NCI-H748 (cell line): Measurements from ENCODE around the gene PNPLA5.
A peak's percentile ranks its signal among the peaks of the same experiment; 100 is the strongest.

Experiments used
- DNase-seq: peaks from one replicate; lab custom pipeline; 2025; ENCODE audit not compliant: unreplicated experiment; lab: John Stamatoyannopoulos, UW

The PNPLA5 gene, protein sequence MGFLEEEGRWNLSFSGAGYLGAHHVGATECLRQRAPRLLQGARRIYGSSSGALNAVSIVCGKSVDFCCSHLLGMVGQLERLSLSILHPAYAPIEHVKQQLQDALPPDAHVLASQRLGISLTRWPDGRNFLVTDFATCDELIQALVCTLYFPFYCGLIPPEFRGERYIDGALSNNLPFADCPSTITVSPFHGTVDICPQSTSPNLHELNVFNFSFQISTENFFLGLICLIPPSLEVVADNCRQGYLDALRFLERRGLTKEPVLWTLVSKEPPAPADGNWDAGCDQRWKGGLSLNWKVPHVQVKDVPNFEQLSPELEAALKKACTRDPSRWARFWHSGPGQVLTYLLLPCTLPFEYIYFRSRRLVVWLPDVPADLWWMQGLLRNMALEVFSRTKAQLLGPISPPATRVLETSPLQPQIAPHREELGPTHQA

DNA sequence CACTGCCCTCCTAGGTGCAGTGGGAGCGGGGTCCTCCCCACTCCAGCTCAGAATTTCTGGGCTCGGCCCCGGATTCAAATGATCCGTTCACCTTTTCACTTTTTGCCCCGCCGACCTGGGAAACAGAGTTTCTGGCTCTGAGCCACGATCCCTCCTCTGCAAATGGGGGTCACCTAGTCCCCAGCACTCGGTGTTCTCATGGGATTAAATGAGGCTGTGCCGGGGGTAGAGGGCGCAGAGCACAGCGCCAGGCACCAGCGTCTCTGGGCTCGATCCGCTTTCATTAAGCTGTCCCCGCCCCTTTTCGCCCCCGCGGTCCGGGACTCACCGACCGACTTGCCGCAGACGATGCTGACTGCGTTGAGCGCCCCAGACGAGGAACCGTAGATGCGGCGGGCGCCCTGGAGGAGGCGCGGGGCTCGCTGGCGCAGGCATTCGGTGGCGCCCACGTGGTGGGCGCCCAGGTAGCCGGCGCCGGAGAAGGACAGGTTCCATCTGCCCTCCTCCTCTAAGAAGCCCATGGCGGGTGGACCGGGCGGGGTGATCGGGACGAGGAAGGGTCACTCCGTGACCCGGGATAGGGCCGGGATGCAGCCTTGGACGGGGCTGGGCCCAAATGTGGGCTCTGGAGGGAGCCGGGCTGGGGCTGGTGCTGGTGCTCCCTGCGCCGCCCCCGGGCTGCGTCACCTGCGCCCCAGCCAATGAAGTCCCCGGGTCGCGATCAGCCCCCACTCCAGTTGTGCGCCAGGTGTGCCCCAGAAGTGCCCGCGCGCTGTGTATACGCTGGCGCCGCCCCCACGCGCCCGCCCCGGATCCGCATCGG lies at the start of gene PNPLA5:
Gene PNPLA5 (minus strand): TSS at position 654 of the 823 bp plus-strand sequence. CDS start 133 bp downstream, at position 521.
- peak; percentile 55 for DNase-seq

DNA sequence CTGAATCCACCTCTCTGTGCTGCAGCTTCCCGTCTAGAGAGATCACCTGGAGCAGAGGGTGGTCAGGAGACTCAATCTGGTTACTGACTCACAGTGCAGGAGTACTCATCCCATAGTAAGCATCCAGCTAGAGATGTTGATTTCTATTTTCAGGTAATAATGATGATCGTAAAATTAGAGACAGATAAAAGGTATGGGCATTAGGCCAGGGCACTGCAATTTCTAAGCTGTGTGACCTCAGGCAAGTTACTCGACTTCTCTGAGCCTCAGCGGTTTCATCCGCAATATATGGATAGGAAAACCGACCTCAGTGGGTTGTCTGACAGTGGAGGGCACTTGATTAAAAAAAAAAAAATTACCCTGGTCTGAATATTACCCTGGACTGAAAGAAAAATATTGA lies 49.6 kb upstream of the PNPLA5 start:
- DNase-seq: no peak

DNA sequence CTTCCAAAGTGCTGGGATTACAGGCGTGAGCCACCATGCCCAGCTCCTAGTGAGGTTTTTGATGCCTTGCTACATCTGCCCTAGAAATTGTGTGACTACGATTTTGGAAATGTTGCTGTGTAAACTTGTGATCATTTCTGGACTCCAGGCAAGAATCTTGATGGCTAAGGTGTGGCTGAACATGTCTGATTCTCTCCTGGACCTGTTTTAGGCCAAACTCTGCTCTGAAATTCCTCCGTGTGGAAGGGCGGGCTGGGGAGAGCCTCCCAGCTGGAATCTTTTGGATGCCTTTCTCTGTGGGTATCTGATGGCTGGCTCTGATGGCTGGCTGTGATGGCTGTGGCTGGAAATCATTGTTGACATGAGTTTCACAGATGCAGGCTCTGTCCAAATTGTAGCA lies 40.0 kb upstream of the PNPLA5 start:
- no peak for DNase-seq

DNA sequence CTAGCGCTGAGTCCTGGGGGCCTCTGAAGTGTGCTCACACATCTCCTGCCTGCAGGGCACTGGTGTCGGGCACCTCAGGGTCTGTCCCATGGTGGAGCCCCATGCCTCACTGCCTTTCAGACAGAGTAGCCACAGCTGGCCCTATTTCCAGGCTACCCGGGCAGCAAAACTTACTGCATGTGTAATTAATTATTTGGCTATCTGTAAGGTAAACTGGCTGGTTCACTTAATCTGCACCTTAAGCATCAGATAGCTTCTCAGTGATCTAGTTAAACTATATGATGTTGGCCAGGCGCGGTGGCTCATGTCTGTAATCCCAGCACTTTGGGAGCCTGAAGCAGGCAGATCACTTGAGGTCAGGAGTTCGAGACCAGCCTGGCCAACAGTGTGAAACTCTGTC lies 37.1 kb upstream of the PNPLA5 start:
- DNase-seq: no peak

DNA sequence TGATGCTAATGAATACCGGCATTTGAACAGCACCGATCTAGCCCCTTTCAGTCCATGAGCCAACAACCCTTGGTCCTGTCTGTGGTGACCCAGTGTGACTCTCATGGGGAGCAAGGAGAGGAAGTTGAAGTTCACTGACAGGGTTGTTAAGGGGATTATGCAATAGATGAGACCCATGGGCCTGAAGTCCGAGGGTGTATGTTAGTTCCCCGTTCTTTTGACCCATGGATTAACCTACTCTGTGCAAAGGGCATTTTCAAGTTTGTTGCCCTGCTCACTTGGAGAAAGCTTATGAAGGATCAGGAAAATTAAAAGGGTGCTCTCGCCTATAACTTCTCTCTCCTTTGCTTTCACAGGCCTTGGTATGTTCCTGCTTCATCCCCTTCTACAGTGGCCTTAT lies 36.7 kb upstream of the PNPLA5 start:
- no peak for DNase-seq

DNA sequence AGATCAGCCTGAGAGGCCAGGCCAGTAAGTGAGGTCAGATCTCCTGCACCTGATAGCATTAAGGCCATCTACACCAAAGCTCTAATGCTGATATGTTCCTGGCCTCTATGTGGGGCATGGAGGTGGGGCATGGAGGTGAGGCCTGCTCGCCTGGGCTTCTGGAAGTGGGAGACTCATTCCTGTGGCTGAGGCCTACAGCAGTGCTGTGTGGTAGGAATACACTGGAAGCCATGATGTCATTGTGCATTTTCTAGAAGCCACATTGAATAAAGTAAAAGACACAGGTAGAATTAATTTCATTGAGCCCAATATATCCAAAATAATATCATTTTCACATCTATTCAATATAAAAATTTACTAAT lies 34.5 kb upstream of the PNPLA5 start:
- no peak for DNase-seq

DNA sequence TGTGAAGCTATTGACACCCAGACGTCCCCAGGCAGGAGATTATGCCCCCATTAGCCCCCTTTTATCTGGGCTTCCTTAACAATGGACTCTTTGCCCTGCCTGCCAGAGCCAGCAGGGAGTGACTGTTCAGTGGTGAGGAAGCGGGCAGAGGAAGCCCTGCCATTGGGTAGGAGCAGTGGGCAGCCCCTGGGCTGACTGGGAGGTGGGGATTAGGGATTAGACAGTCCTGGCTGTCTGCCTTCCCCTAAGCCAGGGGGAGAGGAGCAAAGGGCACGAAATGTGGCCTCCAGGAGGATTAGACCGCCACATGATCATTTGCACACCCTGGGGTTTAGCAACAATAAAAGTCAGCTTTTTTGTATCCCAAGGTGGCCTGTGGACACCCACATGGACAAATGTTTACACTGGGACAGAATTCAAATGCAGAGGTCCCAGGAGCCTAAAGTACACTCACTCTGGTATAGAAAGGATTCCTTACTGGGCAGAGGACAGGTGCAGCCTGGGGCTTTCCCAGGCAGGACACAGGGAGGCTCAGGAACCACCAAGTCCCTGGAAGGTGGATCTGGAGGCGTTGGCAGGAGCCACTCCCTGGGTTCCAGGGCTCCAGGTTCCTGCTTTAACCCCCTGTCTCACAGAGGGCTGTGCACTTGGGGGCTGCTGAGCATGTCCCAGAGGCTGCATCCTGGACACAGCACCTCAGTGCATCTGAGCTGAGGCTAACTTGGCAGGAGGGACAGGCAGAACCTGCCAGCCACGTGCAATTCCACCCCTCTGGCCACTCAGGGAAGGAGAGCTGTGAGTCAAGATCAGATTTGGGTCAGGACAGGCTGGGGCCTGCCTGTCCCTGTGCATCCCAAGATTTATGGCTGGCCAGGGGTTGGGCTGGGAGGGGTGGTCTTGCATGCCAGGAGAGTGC lies 33.9 kb upstream of the PNPLA5 start:
- DNase-seq: no peak

DNA sequence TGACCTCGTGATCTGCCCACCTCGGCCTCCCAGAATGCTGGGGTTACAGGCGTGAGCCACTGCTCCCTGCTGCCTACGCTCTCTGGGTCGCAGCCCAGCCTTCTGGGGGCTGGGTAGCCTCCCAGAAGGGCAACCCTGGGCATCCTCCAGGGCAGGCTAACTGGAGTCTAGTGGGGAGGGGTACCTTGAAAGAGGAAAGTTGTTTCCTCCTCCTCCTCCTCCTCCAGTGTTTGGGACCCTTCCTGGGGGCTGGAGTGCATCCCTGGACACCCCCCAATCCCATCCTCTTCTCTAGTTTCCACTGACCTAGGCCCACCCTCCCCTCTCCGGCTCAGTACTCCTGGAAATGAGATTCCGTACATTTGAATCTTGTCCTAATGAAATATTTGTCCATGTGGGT lies 33.1 kb upstream of the PNPLA5 start:
- DNase-seq: no peak

DNA sequence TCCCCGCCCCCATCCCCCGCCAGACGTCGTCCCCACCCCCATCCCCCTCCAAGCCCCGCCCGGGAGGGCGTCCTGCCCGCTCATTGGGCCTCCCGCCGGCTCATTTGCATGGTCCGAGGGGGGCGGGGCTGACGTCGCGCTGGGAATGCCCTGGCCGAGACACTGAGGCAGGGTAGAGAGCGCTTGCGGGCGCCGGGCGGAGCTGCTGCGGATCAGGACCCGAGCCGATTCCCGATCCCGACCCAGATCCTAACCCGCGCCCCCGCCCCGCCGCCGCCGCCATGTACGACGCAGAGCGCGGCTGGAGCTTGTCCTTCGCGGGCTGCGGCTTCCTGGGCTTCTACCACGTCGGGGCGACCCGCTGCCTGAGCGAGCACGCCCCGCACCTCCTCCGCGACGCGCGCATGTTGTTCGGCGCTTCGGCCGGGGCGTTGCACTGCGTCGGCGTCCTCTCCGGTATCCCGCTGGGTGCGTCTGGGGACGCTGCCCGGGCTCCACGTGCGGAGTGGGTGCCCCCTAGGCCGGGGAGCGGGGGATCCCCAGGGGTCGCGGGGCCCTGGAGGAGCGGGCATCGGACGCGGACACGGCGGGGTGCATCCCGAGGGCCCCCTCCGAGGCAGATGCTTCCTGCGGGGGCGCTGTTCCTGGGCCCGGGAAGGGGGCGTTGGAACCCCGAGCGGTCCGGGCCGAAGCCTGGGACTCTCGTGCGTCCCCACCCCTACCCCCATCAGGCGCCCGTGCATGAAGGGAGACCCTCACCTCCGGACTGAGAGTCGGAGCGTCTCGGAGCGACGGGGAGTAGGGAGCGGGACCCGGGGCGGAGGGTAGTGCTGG lies 32.0 kb upstream of the PNPLA5 start, which contains the start of gene PNPLA3:
Gene PNPLA3 (plus strand): TSS at position 175 of the 834 bp plus-strand sequence. CDS start 107 bp downstream, at position 282.
- peak; percentile 89 for DNase-seq

DNA sequence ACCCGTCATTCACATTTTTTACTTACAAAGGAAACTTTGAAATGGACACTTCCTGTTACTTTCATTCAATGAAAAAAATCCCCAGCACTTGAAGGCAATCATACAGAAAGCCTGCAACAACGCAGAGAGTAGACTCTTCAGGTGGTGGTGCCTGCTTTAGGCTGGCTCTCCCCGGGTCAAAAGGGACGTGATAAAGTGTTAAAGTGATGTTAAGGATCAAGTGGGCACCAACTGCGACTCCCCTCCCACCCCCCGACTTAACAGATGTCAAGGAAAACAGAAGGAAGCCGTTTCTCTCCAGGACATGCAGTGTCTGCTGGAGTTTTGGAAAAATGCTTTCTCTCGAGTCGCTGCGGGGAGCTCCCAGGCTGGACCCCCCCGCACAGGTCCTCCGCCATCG lies 31.4 kb upstream of the PNPLA5 start:
- DNase-seq: no peak

DNA sequence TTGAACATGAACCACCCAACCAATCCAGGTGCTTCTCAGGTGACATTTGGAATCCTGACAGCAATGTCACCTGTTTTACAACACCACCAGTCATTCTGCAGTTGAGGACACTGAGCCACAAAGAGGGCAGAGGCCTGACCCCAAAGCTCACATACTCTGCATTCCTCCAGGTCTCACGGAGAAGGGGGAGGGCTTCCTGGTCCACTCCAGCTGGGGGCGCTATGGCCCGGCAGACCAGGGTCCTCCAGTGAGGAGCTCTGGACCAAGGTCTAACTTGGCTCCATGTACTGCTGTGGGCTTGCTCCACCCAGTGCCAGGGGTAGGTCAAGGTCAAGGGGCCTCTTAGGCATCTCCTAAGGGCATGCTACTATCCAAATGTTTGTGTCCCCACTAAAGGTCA lies 30.3 kb upstream of the PNPLA5 start:
- DNase-seq: no peak

DNA sequence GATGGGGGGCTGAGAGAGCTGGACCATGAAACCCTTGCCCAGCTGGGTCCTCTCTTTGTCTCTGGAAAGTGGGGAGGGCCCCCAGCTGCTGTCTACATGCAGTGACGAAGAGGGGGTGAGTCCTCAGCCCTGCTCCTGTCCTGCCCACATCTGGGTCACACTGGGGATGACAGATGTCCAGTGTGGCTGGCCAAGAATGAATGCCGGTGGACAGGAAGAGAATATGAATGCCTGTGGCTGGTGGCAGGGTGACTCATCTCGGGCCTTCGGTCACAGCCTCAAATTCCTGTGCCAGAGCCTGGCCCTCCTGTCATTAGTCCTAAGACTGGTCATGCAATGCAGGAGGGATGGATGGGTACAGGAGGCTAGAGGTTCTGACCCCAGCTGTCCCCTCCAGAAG lies 29.6 kb upstream of the PNPLA5 start:
- DNase-seq: no peak

DNA sequence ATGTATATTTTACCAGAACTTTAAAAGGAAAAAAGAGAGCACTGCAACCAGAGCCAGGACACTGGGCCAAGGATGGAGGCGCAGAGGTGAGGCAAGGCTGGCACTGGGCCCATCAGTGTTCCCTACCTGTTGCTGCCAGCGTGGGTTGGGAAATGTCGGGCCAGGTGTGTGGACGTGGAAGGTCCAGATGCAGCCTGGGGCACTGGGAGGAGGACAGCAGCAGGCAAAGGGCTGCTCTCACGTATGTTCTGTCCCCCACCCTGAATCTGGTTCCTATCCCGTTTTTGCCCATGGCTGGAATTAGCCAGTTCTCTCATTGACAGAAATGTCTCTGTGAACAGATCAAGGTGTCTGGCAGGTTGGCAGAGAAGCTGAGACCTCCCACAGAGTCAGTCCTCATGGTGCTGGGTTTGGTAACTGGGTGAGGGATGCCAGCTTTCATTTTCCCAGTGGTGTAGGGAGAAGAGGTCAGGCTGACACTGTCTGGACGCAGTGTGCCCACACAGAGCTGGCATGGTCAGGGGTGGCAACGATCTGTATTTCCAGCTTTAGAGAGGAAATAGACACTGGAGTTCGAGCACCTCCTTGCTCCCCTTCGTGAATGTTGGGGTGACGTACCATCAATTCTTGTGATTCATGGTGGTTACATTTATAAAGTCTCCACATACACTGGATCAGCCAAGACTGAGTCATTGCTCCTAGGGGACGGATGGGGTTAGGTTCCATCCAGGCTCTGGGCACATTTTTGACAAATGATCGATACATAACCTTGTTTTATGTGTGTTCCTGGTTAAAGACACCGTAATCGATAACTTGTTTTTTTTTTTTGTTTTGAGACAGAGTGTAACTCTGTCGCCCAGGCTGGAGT lies 27.5 kb upstream of the PNPLA5 start:
- DNase-seq: no peak

DNA sequence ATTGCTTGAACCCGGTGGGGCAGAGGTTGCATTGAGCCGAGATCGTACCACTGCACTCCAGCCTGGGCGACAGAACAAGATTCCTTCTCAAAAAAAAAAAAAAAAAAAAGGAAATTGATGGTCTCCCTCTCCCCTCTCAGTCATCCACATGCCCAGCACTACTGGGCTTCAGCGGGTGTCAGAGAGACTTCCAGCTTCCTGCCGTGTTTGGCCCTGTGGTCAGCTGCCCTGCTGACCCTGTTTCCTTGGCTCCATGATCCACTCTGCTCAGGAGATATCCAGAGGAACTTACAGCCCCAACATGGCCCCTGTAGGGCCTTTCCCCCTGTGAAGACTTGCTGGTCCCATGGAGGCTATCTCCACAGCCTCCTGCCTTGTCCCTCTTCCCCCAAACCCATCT lies 25.7 kb upstream of the PNPLA5 start:
- DNase-seq: no peak

DNA sequence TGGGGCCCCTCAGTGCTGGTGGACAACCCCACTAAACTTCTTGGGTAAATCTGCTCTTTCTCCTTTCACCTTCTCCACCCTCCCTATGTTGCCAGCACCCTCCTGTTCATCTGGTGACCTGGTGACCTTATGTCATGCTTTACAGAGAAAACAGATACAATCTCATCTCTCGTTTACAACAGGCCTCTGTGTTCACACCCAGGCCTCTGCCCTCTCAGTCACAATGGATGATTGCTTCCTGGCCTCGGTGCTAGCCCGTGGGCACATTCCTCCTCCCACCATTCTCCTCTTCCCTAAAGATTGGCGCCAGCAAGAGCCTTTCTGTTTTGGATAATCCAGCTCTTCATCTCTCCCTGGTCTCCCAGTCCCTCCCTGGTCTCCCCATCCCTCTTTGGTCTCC lies 19.5 kb upstream of the PNPLA5 start:
- no peak for DNase-seq

DNA sequence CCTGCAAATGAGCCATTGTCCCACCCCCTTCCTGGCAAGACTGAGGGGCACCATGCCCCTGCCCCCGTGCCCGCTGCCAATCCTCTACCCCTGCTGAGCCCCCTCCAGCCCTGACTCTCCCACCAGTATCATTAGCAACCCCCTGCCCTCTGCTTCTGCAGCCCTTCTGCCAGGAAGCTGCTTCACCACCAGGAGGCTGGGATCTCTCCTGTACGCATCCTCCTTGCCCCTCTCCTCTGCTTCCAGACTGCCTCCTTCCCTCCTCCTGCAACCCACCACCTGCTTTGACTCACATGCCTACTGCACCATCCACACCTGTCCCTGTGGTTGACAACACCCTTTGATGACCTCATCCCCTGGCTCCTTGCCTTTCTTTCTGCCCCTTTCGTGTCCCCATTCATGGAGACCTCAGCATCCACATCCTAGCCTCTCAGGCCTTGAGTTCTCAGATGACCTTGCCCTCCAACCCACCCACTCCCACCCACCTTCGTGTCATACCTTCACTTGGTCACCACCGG lies 18.4 kb upstream of the PNPLA5 start:
- DNase-seq: no peak

DNA sequence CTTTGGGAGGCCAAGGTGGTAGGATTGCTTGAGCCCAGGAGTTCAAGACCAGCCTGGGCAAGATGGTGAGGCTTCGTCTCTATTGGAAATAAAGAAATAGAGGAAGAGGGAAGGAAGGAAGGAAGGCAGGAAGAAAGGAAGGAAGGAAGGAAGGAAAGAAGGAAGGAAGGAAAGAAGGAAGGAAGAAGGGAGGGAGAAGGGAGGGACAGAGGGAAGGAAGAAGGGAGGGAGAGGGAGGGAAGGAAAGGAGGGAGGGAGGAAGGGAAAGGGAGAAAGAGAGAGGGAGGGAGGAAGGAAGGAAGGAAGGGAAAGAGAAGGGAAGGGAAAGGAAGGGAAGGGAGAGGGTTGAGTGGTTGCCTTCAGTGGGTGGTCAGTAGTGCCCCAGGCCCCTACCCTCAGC lies 17.9 kb upstream of the PNPLA5 start:
- DNase-seq: no peak

DNA sequence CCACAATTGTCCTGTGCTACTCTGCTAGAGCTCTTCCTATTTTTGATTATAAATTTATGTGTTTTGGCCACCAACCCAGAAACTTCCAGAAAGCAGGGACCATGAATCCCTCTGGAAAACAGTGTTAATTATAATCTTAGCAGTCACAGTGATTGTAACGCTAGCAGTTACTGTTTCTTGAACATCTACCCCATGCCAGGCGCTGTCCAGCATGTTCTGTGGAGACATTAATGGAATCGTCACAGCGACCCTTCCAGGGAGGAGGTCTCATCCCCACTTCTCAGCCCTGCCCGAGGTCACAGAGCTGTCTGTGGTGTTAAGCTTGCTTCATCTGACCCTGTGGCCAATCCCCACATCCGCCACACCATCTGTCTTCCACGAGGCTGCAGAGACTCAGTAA lies 13.9 kb upstream of the PNPLA5 start:
- no peak for DNase-seq

DNA sequence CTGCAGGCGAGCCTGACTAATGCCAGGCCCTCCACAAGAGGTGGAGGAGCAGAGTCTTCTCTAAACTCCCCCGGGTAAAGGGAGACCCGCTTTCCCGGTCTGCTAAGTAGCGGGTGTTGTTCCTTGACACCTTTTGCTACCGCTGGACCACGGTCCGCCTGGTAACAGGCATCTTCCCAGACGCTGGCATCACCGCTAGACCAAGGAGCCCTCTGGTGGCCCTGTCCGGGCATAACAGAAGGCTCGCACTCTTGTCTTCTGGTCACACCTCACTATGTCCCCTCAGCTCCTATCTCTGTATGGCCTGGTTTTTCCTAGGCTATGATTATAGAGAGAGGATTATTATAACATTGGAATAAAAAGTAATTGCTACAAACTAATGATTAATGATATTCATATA lies 12.6 kb upstream of the PNPLA5 start:
- DNase-seq: peak; percentile 15
